ENCODE measurements around the gene OR56A1. TPM values are rescaled to one million over a fixed set of nuclear protein-coding genes. Genes with fewer than 3 reads are reported as not detected.

OR56A1 gene
- total RNA-seq (not detected in 2 replicates), polyA plus RNA-seq (not detected in 2 replicates), polyA minus RNA-seq (0.21 TPM in 1 of 2 replicates, not detected in the other)
- 0.02 TPM for total RNA-seq (2013)

- Mint-ChIP-seq H3K27me3 (peaks cover 13% of the 10 kb centered on the region), H3K9me3 (ENCODE audit: insufficient read depth) (no peaks in the 10 kb centered on the region)
- no CpG with 5 or more reads among the region's 1 CpG for WGBS (ENCODE audit: insufficient coverage)
Measured at GRCh38 chr11:6030708-6031405, at the start of gene OR56A1. OR56A1 (minus strand) TSS chr11:6030758; CDS start chr11:6027692, 3,066 bp downstream.

More at GRCh38 chr11:6030708-6031405, at the start of gene OR56A1:
- no peaks in the 10 kb centered on the region for H3K4me1 Mint-ChIP-seq
- Histone ChIP-seq H3K36me3 (replicated peaks in 1 of 2; ENCODE audit: control extremely low read depth in 1 of 2, control insufficient read depth in 1 of 2, extremely low read depth in 1 of 2, insufficient read depth in 2 of 2, low read length in 1 of 2) (no peaks in the 10 kb centered on the region), H2AFZ (ENCODE audit: insufficient read depth, low read depth, low read length, poor library complexity, severe bottlenecking) (no peak within 1 kb of the TSS), H4K20me1 (ENCODE audit: control insufficient read depth, insufficient read depth, low read length, poor library complexity, severe bottlenecking) (no peaks in the 10 kb centered on the region), H3K27ac (ENCODE audit: low read length in 2 of 2) (no peak within 1 kb of the TSS), H3K79me2 (ENCODE audit: control insufficient read depth, insufficient read depth, low read length) (no peaks in the 10 kb centered on the region), H3K27me3 (replicated peaks in 1 of 4; ENCODE audit: control extremely low read depth in 1 of 4, control insufficient read depth in 3 of 4, insufficient read depth in 4 of 4, low read length in 3 of 4) (peaks cover 0 to 3% (median 0%) of the 10 kb centered on the region in 4 experiments), H3K9ac (ENCODE audit: low read length) (no peak within 1 kb of the TSS), H3K9me3 (ENCODE audit: control extremely low read depth in 1 of 3, control insufficient read depth in 2 of 3, insufficient read depth in 1 of 3, low read length in 2 of 3) (no peaks in the 10 kb centered on the region), H3K4me2 (replicated peaks; ENCODE audit: low read depth, low read length, poor library complexity, severe bottlenecking) (no peak within 1 kb of the TSS), H3K4me1 (ENCODE audit: control insufficient read depth in 2 of 2, insufficient read depth in 2 of 2, low read length in 2 of 2) (no peaks in the 10 kb centered on the region), H3K4me3 (ENCODE audit: control extremely low read depth in 1 of 5, extremely low read depth in 1 of 5, insufficient read depth in 1 of 5, low read depth in 2 of 5, low read length in 4 of 5) (no peak within 1 kb of the TSS)
- no peak for TF ChIP-seq EZH2 (IDR thresholded peaks at IDR 0.05; ENCODE audit: borderline replicate concordance, insufficient read depth, low read depth, low read length, poor library complexity, severe bottlenecking)
- no peak for TF ChIP-seq CTCF (IDR thresholded peaks at IDR 0.05)
- DNase-seq (no peak), ATAC-seq (ENCODE audit: low read depth) (no peak)
- no peak within 1 kb of the TSS for H3K27ac Mint-ChIP-seq
- ChIA-PET CTCF (no interaction called here), POLR2A (no interaction called here)
- intact Hi-C loops (cut with micrococcal nuclease), result no loop called here
- H3K4me3 Mint-ChIP-seq, result no peak within 1 kb of the TSS
